Lung microvascular endothelial cell (primary cell): Measurements from ENCODE around the gene PRPF18. TPM values are rescaled to one million over a fixed set of nuclear protein-coding genes. Genes with fewer than 3 reads are reported as not detected.
A peak's percentile ranks its signal among the peaks of the same experiment; 100 is the strongest.

ENCODE experiments used
- DNase-seq, 2 donors: peaks; one replicate each; pipeline versions ENCODE4 v3.0.0 to v3.0.0-alpha.2; 2010; ENCODE audit warnings: low read depth in 2 of 2
- total RNA-seq: library from RNA; depleted of rRNA; stranded (reverse); fragments of >200 nt; gene quantifications from 2 replicates; pipeline ENCODE4 v1.2.1, GENCODE V29; 2014

Gene PRPF18
- total RNA-seq, 1 donor from 2014 or later: 25.4 TPM

DNA sequence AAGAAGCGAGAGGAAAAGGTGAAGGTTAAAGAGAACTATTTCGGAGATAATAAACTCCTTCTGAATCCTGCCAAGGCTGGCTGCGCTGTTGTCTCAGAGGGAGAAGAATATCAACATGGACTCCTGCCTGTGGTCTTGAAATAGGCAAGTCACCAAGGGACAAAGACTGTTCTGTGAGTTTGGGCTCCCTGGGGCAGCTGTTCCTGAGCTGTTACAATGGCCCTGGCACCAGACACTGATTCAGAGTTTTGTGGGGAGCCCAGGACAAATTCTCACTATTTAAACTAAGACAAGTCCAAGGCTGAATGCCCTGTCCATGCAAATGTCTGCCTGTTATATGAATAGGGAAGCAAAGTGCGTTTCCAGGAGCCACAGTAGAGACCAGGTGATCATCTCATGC lies 81.4 kb downstream of the PRPF18 start:
- DNase-seq: no peak

DNA sequence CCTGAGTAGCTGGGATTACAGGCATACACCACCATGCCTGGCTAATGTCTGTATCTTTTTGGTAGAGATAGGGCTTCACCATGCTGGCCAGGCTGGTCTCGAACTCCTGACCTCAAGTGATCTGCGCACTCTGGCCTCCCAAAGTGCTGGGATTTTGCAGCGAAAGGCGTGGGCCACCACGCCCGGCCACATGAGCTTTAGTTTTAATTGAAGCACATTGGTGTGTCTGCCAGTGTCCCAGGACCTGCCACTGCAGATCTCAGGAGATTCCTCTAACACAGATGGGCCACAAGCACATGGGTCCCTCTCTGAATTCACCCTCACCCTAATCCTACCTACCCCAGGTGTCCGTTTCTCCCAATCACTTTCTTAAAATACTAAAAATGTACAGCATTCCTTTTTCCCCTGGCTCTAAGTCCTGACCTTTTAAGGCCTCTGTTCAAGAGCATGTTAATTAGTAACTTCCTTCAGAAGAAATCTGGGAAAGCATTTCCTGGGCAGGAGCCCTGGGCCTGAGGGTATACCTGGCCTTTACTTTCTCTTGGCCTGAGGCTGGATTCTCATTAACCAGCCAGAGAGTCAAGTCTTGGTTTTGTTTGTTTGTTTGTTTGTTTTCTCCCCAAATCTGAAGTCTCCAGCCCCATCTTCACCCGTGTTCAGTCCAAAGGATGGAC lies 82.6 kb downstream of the PRPF18 start:
- DNase-seq: no peak

- no peak for DNase-seq
Observed at GRCh38 chr10:13669901-13670300, 83.1 kb downstream of the PRPF18 start.

DNA sequence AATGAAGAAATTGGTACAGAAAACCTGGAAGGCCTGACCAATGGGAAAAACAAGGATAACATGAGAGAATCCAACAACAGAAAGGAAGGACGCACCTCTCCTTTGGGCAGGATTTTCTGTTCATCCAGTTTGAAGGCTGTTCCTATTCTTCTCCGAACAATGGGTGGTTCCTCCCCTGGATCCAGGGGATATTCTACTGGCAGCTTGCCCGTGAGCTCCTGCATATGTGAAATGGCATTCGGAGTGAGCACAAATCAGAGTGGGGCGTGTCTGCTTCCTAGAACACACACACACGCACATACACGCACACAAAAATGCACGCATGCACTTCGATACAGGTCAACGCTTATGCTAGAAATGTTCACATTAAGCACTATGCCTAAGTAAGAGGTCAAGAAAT lies 83.5 kb downstream of the PRPF18 start:
- DNase-seq: peak; percentile 63 to 69

DNA sequence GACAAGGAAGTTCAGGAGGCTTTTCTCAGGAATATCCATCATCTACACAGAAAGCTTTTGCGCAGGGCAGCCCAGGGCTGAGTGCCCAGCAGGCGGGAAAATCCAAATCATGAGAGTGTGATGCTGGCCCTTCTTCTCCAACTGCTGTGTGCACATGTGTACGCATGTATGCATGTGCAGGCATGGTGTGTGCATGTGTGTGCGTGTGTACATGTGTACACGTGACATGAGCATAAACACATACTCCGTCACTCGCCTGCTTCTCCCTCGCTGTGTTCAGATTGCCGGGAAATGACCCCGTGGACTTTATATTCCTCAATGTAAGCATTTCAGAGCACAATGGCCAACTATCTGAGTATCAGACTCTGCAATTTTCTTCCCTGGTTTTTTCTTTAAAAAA lies 85.1 kb downstream of the PRPF18 start:
- no peak for DNase-seq

GRCh38 chr10:13672548-13672947 lies 85.8 kb downstream of the PRPF18 start:
- DNase-seq: no peak

DNA sequence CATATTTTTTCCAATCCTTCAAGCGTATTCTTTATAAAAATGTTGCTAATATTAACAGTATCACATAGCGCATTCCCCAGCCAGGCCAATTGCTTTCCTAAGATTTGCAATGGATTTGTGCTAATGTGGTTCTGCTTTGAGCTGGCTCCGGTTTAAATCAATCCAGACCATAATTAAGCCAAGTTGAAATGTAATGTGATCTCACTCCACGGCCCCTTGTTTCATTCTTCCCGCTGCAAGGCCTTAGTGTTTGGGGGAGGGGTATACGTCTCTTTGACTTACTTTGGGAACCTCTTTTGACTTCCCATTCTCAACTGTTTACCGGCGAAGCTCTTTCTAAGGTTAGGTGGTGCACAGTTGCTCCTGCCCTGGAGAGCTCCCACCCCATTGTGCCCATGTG lies 86.4 kb downstream of the PRPF18 start:
- DNase-seq: no peak

- DNase-seq: peak in 1 of 2 donors; percentile 95
Observed at GRCh38 chr10:13674645-13675588, 88.2 kb downstream of the PRPF18 start.

DNA sequence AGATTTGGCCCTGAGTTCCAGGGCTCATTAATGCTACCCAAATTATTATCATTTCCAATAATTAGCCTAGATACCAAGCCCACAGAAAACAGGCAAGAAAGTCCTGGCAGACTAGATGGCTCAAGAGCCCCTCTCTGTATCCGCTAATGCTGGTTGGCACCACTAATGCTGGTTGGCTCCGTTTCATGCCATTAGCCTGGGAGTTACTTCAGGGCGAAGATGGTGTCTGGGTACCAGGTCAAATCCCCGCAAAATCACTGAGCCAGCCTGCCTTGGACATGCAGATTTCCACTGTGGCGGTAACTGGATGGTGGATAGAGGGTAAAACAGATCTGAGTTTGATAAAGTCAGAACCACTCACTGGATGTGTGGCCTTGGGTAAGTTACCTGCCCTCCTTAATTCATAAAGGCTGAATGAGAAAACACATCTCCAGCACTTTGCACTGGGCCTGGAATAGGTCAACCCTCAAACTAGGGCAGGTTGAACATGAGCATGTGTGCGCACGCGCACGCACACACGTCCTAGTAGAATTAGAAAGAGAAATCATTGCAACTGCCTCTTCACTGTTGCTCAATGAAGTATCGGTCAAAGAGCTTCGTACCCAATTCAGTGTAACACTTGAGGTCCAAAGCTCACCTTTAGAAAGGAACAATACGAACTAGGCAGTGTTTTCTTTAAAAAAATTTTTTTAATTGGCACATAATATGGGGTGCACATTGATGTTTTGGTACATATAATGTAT lies 91.5 kb downstream of the PRPF18 start:
- DNase-seq: no peak

Other genes with a start within 250 kb of the PRPF18 start
- gene SEPHS1, start 238.7 kb upstream of the PRPF18 start, total RNA-seq: 29.0 and 35.1 TPM in 2 replicates
- 5.0 and 7.1 TPM in 2 replicates for gene BEND7, start 58.0 kb upstream of the PRPF18 start, total RNA-seq